Liver (tissue), 3 donors: ENCODE results near the gene SLC6A2.

ENCODE experiments used
- CTCF ChIP-seq: fragments of 150-350 bp; IDR thresholded peaks from 2 replicates; pipeline ENCODE4 v1.5.1; 2017; ENCODE audit warnings: improper control_type of control experiment, low read depth, low read length; ENCODE audit not compliant: missing input control
- EGR1 ChIP-seq, 2 donors: IDR thresholded peaks; 2 replicates each; pipeline ENCODE4 v1.6.1; 2016 to 2018; ENCODE audit warnings: antibody characterized with exemption in 2 of 2, low read depth in 2 of 2
- GABPA ChIP-seq, 2 donors: IDR thresholded peaks in 1 of 2; conservative IDR thresholded peaks in 1 of 2; 2 replicates each; pipeline ENCODE4 v1.6.1; 2016; ENCODE audit warnings: antibody characterized with exemption in 2 of 2, mild to moderate bottlenecking in 1 of 2, moderate library complexity in 1 of 2
- HNF4G ChIP-seq: IDR thresholded peaks from 2 replicates; pipeline ENCODE4 v1.6.1; 2016; ENCODE audit warnings: antibody characterized with exemption
- JUND ChIP-seq, 2 donors: IDR thresholded peaks; 2 replicates each; pipeline ENCODE4 v1.6.1; 2016; ENCODE audit warnings: antibody characterized with exemption in 2 of 2
- MAX ChIP-seq: IDR thresholded peaks from 2 replicates; pipeline ENCODE4 v1.6.1; 2016; ENCODE audit warnings: antibody characterized with exemption
- NR2F2 ChIP-seq: IDR thresholded peaks from 2 replicates; pipeline ENCODE4 v1.6.1; 2016; ENCODE audit warnings: antibody characterized with exemption
- RAD21 ChIP-seq, 2 donors: IDR thresholded peaks; 2 replicates each; pipeline ENCODE4 v1.6.1; 2016; ENCODE audit warnings: antibody characterized with exemption in 2 of 2, mild to moderate bottlenecking in 2 of 2
- REST ChIP-seq: IDR thresholded peaks from 2 replicates; pipeline ENCODE4 v1.6.1; 2016; ENCODE audit warnings: antibody characterized with exemption, mild to moderate bottlenecking
- SP1 ChIP-seq: IDR thresholded peaks from 2 replicates; pipeline ENCODE4 v1.6.1; 2018; ENCODE audit warnings: antibody characterized with exemption, mild to moderate bottlenecking
- YY1 ChIP-seq: IDR thresholded peaks from 2 replicates; pipeline ENCODE4 v1.6.1; 2016; ENCODE audit warnings: antibody characterized with exemption, mild to moderate bottlenecking
- donor health status: healthy.
- donor health status: healthy.

- TF ChIP-seq RAD21 (IDR thresholded peaks at IDR 0.05) (peak; percentile 61 to 71), CTCF (peak; percentile 40), NR2F2 (no peak), MAX (no peak), YY1 (no peak), JUND (IDR thresholded peaks at IDR 0.05) (no peak), EGR1 (IDR thresholded peaks at IDR 0.05; ENCODE audit: low read depth in 2 of 2) (no peak), SP1 (no peak), HNF4G (no peak), GABPA (IDR thresholded peaks at IDR 0.05 in 1 of 2, conservative IDR thresholded peaks at IDR 0.05 in 1 of 2) (no peak), REST (no peak)
These were observed 32.7 kb upstream of the SLC6A2 start for GRCh38 chr16:55622930-55623561.
